Measurements from ENCODE around the gene ROCK2. TPM values are rescaled to one million over a fixed set of nuclear protein-coding genes. Genes with fewer than 3 reads are reported as not detected.

ROCK2 gene
- total RNA-seq, 1 donor from 2014 or later, result 54.3 TPM

DNA sequence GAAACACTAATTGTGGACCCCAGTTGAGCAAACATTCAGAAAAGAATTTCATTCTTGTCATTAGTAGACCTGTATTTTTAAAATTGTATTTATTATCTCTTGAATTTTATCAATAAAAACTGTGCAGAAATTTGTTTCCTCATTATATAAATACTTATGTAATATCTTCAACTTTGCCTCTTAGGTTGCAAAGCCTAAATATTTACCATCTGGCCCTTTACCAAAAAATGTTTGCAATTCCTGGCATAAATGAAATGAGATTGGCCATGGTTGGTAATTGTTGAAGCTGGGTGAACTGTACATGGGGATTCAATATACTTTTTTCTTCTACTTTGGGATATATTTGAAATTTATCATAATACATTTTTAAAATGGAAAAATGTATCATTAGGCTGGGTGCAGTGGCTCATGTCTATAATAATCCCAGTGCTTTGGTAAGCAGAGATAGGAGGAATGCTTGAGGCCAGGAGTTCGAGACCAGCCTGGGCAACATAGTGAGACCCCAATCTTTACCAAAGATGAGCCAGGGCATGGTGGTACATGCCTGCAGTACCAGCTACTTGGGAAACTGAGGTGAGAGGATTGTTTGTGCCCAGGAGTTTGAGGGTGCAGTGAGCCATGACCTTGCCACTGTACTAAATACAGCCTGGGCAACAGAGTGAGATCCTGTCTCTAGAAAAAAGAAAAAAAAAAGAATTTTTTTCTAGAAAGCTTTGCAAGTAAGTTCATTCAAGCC lies 100.2 kb downstream of the ROCK2 start:
- Histone ChIP-seq H3K4me1 (no peaks in the 10 kb centered on the region), H3K27ac (no peak overlapping the region), H3K27me3 (ENCODE audit: low read depth) (no peaks in the 10 kb centered on the region), H3K36me3 (peaks cover 13% of the 10 kb centered on the region), H3K4me3 (no peak overlapping the region), H3K9me3 (no peaks in the 10 kb centered on the region)
- intact Hi-C loops (cut with DNase I), result no loop called here
- TF ChIP-seq, protein P1, sequence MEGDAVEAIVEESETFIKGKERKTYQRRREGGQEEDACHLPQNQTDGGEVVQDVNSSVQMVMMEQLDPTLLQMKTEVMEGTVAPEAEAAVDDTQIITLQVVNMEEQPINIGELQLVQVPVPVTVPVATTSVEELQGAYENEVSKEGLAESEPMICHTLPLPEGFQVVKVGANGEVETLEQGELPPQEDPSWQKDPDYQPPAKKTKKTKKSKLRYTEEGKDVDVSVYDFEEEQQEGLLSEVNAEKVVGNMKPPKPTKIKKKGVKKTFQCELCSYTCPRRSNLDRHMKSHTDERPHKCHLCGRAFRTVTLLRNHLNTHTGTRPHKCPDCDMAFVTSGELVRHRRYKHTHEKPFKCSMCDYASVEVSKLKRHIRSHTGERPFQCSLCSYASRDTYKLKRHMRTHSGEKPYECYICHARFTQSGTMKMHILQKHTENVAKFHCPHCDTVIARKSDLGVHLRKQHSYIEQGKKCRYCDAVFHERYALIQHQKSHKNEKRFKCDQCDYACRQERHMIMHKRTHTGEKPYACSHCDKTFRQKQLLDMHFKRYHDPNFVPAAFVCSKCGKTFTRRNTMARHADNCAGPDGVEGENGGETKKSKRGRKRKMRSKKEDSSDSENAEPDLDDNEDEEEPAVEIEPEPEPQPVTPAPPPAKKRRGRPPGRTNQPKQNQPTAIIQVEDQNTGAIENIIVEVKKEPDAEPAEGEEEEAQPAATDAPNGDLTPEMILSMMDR (IDR thresholded peaks at IDR 0.05), result no peak
- ATAC-seq, result no peak
- DNase-seq, result no peak

DNA sequence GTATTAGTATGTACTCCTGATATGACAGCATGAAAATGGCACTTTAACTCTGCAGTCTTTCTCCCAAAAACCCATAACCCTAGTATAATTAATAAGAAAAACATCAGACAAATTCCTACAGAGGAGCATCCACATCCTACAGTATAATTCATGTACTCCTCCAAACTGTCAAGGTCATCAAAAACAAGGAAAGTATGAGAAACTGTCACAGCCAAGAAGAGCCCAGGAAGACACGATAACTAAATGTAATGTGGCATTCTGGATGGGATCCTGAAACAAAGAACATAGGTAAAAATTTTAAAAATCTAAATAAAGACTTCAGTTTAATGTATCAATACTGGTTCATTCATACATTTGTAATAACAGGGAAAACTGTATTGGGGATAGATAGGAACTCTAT lies 100.9 kb downstream of the ROCK2 start:
- no peaks in the 10 kb centered on the region for H3K9me3 ChIP-seq
- peaks cover 9% of the 10 kb centered on the region for H3K36me3 ChIP-seq
- DNase-seq (no peak), ATAC-seq (no peak)
- TF ChIP-seq, protein P1 (IDR thresholded peaks at IDR 0.05), result no peak
- no peak overlapping the region for H3K4me3 ChIP-seq
- H3K4me1 ChIP-seq, result no peaks in the 10 kb centered on the region
- no peak overlapping the region for H3K27ac ChIP-seq
- intact Hi-C loops (cut with DNase I), result no loop called here
- H3K27me3 ChIP-seq (ENCODE audit: low read depth), result no peaks in the 10 kb centered on the region

DNA sequence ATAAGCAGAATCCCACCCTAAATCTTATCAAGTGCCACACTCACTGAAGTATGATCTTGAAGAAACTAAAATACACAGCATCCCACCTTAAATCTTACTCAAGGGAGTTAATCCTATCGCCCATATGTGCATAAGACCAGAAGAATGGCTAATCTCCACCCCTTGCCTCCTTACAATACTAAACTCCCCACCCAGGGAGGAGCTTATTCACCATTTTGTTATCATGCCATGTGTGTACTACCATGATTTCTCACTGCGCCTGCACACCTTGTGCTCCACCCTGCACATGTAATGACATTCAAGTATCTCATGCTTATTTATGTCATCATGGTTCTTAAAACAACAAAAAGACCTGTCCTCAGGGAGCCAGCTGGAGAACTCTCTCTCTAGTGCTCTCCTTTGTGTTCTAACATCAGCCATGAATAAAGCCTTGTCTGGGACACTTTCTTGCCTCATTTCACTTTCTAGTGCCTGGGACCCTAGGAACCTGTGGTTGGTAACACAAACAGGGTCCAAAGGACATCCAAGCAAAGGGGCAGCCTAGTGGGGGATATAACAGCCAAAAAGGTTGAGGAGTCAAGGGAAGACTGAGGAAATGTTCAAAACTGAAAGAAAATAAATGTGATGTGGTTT lies 101.8 kb downstream of the ROCK2 start:
- no peak for ATAC-seq
- Histone ChIP-seq H3K36me3 (peaks cover 2% of the 10 kb centered on the region), H3K27ac (no peak overlapping the region), H3K4me3 (no peak overlapping the region), H3K9me3 (no peaks in the 10 kb centered on the region), H3K4me1 (no peaks in the 10 kb centered on the region), H3K27me3 (ENCODE audit: low read depth) (no peaks in the 10 kb centered on the region)
- TF ChIP-seq, protein P1 (IDR thresholded peaks at IDR 0.05), result no peak
- intact Hi-C loops (cut with DNase I), result no loop called here
- DNase-seq, result no peak

DNA sequence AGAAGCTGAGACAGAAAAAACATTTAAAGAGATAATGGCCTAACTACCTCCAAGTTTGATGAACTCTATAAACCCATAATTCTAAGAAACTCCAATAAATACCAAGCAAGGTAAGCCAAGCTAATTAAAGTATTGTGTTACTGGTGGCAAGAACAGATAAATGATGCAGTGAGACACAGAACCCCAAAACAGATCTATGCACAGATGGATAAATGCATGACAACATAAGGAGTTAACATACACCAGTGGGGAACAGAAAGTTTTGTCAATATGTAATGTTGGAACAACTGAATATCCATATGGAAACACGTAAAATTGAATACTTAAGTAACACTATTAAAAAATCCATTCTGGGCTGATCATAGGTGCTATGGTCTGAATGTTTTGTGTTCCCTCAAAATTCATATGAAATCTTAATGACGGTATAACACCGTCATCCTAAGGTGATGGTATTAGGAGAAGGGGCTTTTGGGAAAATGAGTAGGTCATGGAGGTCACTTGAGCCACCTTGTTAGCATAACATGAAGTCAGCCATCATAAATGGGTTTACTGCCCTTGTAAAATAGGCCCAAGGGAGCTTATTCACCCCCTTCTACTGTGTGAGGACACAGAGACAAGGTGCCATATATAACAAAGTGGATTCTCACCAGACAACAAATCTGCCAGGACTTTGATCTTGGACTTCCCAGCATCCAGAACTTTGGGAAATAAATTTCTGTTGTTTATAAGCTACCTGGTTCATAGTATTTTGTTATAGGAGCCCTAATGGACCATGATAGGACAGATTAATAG lies 102.8 kb downstream of the ROCK2 start:
- no peak overlapping the region for H3K4me3 ChIP-seq
- ATAC-seq (no peak), DNase-seq (no peak)
- no peaks in the 10 kb centered on the region for H3K4me1 ChIP-seq
- H3K36me3 ChIP-seq, result no peaks in the 10 kb centered on the region
- intact Hi-C loops (cut with DNase I), result no loop called here
- no peaks in the 10 kb centered on the region for H3K9me3 ChIP-seq
- TF ChIP-seq, protein P1 (IDR thresholded peaks at IDR 0.05), result no peak
- H3K27ac ChIP-seq, result no peak overlapping the region
- H3K27me3 ChIP-seq (ENCODE audit: low read depth), result no peaks in the 10 kb centered on the region

DNA sequence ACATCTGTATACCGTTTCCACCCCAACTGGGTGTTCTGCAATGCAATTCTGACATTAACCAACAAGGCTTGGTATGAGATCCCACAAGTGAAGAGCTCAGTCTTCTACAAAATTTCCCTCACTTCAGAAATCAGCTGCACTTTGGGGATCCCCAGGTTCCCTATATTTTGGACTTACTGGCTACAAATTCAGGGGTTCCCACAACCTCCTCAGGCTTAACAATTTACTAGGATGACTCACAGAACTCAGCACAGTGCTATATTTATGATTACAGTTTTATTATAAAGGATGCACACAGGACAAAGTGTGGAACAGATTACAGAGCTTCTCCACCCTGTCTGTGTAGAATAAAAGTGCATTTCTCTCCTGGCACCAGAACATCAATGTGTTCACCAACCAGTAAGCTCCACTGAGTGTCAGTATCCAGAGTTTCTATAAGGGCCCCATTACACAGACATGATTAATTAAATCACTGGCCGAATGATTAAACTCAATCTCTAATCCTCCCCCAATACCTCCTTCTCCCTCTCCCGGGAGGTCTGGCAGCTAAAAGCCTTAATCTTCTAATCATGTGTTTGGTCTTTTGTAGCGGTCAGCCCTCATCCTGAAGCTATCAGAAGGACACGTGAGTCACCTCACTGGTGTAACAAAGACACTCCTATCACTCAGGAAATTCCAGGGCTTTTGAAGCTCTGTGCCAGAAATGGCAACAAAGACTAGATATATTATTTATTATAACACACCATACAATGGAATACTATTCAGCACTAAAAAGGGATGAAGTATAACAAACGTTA lies 104.6 kb downstream of the ROCK2 start:
- no peaks in the 10 kb centered on the region for H3K9me3 ChIP-seq
- H3K4me1 ChIP-seq, result no peaks in the 10 kb centered on the region
- TF ChIP-seq, protein P1 (IDR thresholded peaks at IDR 0.05), result no peak
- DNase-seq (no peak), ATAC-seq (no peak)
- intact Hi-C loops (cut with DNase I), result no loop called here
- H3K4me3 ChIP-seq, result no peak overlapping the region
- H3K36me3 ChIP-seq, result peaks cover 3% of the 10 kb centered on the region
- H3K27me3 ChIP-seq (ENCODE audit: low read depth), result no peaks in the 10 kb centered on the region
- no peak overlapping the region for H3K27ac ChIP-seq

All from lower lobe of right lung (tissue), 2 donors.